HG03159 (cell line): ENCODE measurements around the gene MYO7A.

Experiments used
- ATAC-seq: cut with Tn5 transposase; IDR thresholded peaks from one replicate; pipeline ENCODE4 v1.9.1; 2021; ENCODE audit warnings: mild to moderate bottlenecking, moderate library complexity; ENCODE audit not compliant: unreplicated experiment

MYO7A gene

DNA sequence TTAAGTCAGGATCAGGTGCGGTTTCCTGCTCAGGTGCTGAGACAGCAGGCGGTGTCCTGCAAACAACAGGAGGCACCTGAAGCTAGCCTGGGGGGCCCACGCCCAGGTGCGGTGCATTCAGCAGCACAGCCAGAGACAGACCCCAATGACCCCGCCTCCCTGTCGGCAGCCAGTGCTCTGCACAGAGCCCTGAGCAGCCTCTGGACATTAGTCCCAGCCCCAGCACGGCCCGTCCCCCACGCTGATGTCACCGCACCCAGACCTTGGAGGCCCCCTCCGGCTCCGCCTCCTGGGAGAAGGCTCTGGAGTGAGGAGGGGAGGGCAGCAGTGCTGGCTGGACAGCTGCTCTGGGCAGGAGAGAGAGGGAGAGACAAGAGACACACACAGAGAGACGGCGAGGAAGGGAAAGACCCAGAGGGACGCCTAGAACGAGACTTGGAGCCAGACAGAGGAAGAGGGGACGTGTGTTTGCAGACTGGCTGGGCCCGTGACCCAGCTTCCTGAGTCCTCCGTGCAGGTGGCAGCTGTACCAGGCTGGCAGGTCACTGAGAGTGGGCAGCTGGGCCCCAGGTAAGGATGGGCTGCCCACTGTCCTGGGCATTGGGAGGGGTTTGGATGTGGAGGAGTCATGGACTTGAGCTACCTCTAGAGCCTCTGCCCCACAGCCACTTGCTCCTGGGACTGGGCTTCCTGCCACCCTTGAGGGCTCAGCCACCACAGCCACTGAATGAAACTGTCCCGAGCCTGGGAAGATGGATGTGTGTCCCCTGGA lies at the start of gene MYO7A:
Gene MYO7A, plus strand, starts transcription at position 327 of the 772 bp plus-strand sequence. CDS start 2,389 bp downstream, outside the sequence.
- ATAC-seq = no peak

- ATAC-seq = no peak
These were observed 48.4 kb upstream of the MYO7A start for GRCh38 chr11:77079666-77080065.

- ATAC-seq = no peak
These were observed 47.3 kb upstream of the MYO7A start for GRCh38 chr11:77080643-77081210.

DNA sequence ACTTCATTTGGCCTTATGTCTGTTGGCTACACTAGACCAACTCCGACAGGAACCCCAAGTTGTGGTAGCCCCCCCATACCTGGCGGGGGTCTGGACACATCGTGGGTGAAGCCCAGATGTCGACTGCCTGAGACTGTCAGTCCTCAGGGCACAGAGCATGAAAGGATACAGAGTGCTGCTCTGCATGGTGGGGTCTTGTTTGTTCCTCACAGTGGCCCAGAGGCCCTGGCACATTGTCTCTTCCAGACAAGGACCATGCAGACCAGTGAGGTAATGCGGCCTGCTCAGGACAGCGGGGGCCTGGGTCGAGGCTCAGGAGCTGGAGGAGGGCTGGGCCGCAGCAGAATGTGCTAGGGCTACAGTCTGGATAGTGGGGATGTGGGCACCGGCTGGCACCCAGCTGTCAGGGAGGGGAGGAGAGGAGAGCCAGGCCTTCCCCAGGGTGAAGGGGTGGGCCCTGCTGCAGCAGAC lies 46.6 kb upstream of the MYO7A start:
- ATAC-seq = no peak

GRCh38 chr11:77081976-77082836 lies 45.8 kb upstream of the MYO7A start:
- no peak for ATAC-seq

DNA sequence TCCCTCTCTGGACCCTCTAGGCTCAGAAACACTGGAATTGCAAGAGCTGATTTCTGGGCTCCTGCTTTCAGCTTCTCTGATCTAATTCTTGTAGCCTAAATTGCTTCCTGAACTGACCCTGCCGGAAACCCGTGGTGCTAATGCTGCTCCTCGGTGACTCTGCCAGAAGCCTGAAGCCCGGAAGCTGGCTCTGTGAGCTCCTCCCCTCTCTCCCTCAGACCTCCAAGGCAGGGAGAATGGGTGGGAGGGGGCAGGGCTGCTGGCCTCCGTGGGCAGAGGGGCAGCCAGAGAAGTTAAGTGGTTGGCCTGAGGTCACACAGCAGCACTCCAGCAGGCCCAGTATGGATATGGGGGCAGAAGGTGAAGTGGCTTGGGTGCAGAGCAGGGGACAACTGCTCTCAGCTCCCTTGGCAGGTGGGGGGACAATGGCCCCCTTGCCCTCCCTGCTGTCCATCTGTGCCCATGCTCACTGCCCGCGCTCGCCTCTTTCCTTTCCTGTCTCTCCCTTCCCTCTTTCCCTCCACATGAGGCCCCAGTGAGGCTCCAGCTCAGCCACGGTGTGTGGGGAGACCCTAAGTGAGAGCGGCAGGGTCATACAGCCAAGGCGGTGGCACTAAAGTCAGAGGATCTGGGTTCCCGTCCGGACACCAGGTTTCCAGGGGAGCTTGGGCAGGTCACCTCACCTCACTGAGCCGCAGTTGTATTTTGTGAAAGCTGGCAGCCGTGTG lies 45.0 kb upstream of the MYO7A start:
- no peak for ATAC-seq

GRCh38 chr11:77083566-77084245 lies 44.3 kb upstream of the MYO7A start:
- no peak for ATAC-seq

- no peak for ATAC-seq
These were observed 43.4 kb upstream of the MYO7A start for GRCh38 chr11:77084581-77085191.

GRCh38 chr11:77085652-77086051 lies 42.4 kb upstream of the MYO7A start:
- ATAC-seq = no peak

- no peak for ATAC-seq
These were observed 41.2 kb upstream of the MYO7A start for GRCh38 chr11:77086521-77087472.

GRCh38 chr11:77087723-77088225 lies 40.3 kb upstream of the MYO7A start:
- no peak for ATAC-seq

GRCh38 chr11:77088236-77089003 lies 39.6 kb upstream of the MYO7A start:
- no peak for ATAC-seq

DNA sequence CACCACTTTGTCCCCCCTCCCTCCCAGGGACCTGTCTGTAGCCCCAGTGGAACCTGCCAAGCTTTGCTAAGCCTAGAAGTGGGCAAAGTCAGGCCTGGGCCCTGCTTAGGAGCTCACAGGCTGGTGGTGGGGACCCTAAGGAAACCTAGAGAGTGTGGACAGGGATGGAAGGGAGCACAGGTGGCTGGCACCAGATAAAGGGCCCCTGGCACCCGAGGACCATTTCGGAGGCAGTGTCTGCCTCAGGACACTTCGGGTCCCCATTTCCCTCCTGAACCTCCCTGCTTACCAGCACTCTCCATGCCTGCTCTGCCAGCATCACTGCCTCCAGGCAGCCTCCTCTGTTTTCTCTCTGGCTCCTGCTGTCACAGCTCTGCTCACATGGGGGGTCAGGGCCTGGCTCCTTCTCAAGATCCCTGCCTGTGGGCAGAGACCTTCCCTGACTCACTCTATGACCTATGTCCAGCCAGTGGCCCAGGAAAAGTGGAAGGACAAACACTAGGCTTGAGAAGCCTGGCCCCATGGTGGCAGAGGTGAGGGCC lies 39.0 kb upstream of the MYO7A start:
- no peak for ATAC-seq

DNA sequence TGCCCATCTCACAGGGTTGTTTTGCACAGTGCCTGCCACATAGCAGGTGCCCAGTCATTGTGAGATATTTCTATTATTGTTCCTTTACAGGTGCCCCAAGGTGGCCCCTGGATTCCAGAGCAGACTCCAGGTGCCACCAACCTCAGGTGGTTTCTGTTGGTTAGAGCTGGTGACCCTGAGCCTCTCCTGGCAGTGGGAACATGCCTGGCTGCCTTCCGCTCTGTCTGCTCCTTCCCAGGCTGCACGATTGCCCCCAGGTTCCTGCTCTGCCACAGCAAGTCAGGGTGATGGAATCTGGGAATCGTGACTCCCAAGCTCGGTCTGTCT lies 38.0 kb upstream of the MYO7A start:
- no peak for ATAC-seq

DNA sequence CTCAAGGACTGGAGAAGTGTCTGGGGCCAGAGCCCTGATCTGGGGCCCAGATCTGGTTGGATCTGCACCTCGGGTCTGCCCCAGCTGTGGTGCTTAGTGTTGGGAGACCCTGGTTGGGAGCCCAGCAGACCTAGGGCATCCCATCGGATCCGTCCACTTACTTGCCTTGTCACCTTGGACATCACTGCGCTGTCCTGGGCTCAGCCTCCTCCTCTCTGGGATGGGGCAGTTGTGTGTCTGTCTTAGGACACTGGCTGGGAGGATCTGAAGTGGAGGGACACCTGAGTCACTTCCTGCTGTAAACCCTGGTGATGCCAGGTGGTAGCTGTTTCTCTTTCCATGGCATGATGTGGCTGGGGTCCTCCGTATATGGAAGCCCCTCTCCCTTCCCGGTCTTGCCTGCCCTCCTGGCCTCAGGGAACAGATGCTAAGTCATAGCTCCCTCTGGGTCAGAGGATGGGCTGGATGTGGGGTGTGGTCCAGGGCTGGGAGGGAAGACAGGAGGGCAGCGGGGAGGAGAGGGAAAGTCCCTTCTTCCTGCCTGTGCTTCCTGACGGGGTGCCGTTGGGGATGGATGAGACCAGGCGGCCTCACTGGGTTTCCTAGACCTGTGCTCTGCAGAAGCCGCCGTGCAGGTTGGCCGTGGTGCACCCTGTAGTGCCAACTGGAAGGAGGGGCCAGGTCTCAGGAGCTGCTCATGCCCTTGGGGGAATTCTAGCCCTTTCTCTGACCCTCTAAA lies 37.5 kb upstream of the MYO7A start:
- no peak for ATAC-seq

- peak; percentile 89 for ATAC-seq
These were observed 36.7 kb upstream of the MYO7A start for GRCh38 chr11:77091146-77091940.
